IPS DF 4.7 (cell line): ENCODE measurements around the gene STRN4.

Source experiments
- DNase-seq: peaks from one replicate; pipeline ENCODE4 v3.0.0-alpha.2; 2013; ENCODE audit warnings: low spot score; ENCODE audit errors: extremely low read depth

The STRN4 gene

DNA sequence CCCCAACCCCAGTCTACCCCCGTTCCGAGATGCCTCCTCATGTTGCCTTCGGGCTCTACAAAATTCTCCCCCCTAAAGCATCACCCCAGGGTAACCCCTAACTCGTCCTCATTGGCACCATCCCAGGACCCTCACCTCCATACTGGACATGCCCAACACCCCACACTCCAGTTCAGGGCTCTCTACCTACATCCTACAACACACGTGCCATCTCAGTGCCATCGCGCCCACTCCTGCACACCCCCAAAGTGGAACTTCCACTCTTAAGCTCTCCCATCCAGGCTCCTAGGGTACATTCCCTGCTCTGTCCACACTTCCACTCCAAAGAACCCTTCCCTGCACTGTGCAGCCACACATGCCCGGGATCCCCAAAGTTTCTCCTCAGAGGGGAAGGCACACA, 1.2 kb downstream of the STRN4 start:
- no peak for DNase-seq

DNA sequence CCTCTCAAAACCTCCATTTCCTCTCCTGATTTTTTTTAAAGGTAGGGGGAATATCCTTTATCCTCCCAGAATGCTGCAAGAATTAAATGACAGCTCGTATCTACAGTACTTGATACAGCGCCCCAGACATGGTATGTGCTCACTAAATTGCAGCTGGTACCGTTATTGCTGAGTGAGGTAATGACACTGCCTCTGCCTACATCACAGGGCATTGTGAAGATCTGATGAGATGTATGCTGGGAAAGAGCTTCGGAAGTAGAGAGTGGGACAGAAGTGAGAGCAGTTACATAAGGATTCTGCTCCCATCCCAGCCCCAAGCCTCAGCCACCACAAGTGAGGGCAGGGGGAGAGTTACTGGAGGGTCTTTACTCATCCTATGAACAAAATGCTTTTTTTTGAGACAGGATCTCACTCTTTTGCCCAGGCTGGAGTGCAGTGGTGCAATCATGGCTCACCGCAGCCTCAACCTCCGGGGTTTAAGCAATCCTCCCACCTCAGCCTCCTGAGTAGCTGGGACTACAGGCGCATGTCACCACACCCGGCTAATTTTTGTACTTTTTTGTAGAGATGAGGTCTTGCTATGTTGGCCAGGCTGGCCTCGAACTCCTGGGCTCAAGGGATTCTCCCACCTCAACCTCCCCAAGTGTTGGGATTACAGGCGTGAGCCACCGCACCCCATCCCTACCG, 2.1 kb downstream of the STRN4 start:
- DNase-seq = no peak

DNA sequence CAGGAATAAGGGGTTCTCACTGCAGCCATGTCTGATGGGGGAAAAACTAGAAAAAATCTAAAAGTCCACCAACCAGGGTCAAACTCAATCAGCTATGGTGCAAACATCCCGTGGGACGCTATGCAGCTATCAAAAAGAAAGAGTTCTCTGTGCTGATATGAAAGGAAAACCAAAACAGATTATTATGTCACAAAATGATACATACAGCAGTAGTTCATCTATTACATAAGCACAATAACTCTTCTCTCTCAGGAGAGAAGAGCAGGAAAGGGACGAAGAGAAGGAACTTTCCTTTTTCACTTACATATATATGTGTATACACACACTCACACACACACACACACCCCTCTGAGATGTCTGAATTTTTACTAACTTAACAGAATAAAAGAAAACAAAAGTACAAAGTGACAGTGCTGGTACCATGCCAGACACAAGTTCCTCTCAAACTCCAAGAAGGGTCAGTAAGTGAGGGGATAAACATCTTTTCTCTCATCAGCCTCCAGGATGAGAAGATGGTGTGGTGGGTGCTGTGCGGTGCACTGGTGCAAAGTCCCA, 3.2 kb downstream of the STRN4 start:
- no peak for DNase-seq

DNA sequence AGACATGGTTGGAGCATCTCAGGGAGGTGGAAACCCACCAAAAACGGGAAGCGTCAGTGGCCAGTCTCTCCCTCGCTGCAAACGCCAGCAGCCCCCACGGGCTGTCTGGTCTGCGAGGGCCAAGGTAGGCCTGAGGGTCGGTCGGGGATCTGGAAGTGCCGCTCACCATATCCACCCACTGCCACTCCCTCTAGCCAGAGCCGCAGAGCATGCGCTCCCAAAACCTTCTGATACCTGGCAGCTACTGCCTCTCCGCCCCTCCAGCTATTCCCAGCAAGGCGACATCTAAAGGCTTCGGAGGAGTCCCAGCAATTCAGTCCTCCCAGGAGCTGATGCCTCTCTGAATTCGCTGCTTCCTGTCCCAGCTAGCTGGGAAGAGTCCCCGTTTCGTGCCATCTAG, 4.8 kb downstream of the STRN4 start:
- DNase-seq = no peak

DNA sequence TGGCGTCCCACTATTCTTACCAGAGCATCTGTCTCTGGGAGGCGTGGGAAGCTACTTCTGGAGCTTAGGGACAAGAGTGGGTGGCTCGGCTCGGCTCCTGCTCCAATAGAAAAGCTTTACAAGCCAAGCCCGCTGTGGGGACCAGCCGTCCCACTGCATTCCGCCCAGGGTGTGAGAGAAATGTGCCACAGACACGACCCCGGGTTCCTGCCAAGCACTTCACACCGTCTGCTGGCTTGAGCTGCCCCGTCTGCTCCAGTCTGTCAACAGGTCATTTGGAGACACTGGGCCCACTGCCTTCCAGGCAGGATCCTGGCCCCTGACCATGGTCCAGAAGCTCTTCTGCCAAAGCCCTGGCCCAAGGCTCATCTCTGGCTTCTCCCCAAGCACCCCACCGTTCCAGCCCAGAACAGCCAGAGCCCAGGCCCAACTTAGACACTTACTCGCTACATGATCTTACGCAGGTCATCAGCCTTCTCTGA, 6.9 kb downstream of the STRN4 start:
- no peak for DNase-seq

DNA sequence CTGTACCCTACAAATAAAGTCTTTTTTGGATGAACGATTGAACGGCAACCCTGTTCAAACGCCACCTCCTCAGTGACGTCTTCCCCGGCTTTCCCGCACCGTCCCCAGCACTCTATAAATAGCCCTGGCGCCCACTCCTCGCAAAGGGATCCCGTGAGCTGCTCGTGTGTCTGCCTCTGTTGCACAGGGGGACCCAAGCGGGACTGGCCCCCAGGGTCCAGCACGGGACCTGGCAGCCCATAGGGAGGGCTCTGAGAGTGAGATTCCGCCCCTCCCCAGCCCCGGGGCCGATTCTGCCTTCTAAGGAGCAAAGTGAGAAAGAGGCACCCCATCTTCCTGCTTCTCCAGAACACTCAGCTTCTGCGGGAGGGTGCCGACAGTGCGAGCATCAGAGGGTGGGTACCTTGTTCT, 8.5 kb downstream of the STRN4 start:
- DNase-seq = no peak

DNA sequence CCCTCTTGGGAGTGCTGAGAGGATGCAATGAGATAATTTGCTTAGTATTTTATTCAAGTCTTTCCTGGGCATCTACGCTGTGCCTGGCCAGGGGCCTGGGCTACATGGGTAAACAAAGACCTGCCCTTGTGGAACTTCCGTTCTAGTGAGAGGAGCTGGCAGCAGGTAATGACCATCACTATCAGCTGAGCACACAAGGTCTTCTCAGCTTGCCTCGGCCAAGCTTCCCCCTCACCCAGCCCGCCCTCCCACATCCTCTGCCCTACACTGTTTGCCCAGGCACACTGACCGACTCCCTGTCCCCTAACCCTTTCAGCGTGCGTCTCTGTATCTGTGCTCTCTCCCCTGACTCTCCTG, 9.0 kb downstream of the STRN4 start:
- DNase-seq = no peak

DNA sequence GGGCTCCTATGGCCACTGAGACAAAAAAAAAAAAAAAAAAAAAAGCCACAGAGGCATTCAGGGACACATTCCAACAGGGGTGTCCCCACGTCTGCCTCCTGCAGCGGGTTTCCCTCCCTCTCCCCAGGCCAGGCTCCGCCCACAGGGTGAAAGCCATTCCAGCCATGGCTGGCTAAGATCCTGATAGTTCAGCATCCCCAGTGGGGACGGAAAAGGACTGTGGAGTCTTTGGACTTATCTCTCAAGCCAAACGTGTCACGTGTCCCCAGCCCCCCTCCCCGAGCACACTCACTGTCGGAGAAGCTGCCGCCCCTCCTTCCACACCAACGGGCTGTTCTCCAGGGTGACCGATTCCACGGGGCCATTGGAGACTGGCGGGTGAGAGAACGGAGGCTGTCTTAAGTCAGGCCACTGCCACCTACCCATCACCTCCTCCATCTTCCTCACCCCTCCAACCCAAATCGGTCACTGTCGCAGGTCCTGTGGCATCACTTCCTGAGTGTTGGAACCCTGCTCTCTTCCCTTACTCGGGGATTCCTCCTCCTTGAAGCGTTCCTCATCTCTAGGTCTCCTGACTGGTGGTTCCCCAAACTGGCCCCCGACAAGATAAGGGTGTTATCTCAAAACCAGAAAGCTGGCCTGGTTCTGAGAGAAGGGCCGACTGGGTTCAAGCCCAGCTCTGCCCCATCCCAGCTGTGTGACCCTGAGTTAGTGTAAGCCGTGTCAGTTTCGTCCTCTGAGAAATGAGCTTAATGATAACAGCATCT, 9.5 kb downstream of the STRN4 start:
- no peak for DNase-seq

DNA sequence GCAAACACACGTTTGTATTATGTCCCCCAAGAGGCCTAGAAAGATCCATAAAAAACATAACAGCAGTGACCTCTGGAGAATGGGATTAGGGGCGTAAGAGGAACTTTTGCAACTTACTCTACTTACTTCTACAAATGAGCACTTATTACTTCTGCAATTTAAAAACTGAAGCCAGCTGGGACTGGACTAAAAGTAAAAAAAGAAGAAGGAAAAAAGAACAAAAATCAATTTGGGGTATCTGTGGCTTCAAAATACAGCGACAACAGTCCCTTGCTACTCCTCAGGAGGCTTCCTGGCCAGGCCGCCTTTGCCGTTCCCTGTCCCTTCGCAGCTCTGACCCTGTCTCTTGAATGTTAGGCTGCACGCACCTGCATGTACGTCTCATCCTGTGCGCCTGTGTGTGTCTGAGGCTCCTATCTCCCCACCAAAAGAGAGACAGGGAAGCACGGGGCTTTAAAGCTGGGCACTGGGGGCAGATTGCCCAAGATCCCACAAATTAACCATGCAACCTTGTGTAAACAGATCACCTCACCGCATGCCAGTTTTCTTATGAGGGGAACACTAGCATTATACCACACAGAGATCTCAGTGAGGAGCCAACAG, 12.5 kb downstream of the STRN4 start:
- no peak for DNase-seq

DNA sequence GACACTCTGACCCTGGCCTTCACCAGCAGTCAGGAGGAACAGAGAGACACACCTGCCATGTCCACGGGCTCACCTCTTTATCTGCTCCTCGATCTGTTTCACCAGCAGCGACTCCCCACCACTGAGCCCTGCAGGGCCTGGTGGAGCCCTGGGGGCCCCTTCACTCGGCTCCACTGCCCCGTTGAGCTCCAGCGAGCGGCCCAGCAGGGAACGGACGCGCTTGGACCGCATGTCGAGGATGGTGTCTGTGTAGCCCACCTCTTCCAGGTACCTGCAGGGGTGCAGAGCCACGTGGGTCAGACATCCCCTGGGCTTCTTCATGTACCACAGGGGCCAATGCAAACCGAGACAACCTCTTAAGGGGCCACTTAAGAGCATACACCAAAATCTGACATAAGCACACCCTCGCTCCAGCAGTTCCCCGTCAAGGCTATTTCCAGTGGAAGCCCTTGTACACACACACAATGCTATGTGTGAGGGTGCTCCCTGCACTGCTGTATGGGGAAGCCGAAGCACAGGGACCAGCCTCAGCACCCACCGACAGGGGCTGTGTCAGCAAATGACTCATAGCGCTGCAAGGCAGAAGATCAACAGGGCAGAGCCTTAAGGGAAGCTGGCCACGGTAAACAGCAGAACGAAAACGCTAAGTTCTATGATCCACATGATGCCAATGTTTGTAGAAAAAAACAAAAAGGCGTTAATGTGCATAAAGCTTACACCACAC, 13.1 kb downstream of the STRN4 start:
- DNase-seq = no peak

DNA sequence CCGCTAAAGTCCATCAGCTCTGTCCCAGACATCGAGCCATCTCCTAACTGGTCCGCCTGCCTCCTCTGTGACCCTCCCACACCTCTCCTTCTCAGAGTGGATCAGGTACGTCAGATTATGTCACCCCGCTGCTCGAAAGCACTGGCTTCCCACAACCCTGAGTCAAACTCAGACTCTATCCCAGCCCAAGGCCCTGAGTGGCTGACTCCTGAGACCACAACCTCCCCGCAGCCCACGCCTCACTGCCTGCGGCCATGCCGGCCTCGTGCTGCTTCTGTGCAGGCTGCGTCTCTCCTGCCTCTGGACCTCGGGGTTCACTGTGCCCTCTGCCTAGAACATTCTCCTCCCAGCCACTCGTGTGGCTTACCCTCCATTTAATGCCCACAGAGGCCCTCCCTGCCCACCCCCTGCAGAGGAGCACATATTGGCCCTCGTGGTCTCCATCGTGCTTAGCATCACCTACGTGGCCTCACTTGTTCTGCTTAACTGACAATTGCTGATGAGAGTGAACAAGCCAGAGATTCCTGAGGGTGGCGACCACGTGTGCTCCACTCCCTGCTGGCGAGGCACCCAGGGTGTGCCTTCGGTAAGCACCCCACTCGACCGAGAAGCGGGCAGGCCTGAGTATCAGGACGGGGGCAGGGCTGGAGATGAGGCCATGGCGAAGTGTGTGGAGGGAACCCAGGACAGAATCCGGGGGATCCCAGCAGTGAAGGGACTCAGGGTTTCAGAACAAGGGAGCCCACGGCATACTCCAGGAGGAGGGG, 13.9 kb downstream of the STRN4 start:
- DNase-seq = no peak

DNA sequence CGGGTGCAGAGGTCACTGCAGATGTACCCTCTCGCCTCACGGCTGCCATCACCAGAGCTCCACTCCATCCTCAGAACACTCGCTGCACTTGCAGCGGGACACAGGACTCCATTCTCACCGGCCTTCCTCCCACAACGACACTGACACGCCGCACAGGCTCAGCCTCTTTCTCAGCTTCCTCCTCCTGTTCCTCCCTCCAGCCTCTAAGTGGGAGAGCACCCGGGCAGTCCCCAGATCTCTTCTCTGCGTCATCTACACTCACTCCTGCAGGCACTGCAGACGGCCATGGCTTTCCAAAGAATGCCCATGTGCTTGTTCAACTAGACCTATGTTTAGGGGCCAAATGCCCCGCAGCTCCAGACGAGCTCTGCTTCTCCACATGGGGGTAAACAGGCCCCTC, 14.7 kb downstream of the STRN4 start:
- DNase-seq = no peak

DNA sequence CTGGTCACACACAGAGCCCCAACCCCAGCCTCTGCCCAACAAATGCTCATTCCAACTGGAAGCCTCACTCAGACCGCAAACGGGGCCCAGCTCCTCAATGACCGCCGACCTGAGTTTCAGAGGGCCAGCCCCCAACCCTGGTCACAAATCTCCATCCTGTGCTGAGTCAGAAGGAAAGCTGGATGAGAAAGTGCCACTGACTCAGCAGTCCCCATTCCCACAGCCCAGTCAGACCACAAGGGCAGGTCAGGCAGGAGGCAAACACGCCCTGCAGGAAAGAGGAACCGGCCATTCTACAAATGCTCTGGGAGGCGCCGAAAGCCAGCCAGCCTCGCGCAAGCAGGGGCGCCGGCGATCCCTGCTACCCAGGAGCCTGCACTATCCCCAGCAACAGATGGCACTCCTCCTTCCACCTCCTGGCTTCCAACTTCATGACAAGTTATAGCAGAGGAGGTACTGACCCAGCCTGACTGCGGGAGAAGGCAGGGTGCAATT, 15.2 kb downstream of the STRN4 start:
- no peak for DNase-seq

DNA sequence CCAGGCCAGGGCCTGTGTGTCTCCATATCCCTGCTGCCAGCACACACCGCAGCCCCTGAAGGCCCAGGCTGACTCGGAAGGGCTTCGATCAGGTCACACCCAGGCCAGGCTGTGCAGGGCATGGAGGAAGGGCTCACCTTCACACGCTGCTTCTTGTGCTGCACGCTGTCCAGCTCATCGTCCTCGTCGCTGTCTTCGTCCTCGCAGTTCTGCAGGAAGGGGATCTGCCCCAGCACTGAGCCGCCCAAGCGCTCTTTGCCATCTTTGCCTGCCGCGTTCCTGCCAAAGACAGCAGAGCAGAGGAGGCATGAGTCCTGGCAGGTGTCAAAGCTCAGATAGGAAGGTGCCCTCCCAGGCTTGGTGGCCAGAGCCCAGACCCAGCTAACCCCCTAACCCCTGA, 15.7 kb downstream of the STRN4 start:
- DNase-seq = no peak

DNA sequence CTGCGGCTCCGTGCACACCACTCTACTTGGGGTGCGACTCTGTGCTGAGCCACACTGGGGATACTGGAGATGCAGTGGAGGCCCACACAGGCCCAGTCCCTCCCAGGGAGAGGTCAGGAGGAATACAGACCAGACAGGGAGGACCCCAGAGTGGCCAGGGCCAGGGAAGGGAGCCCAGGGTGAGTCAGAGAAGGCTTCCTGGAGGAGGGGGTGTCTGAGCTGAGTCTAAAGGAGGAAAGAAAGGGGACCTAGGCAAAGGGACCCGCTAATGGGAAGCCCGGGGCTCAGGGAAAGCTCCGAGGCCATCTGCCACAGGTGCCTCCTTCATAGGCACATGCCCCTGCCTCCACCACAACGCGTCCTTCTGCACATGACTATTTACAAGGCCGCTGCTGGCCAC, 16.1 kb downstream of the STRN4 start:
- DNase-seq = no peak

DNA sequence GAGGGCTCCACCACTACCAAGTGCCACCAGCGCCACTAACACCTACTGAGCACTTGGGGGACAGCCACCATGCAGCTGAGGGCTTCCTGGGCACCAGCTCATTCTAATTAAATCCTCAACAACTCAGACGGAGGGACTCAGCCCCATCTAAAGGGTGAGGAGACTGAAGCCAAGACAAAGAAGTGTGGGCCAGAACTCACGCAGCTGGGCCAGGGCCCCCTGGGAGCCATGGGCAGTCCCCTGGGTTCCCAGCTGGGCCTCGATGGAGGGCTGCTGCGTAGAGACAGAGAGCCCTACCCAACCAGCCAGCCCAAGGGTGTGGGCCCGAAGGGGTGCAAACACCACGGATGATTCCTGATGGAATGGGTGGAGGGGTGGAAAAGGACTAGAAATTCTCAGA, 16.6 kb downstream of the STRN4 start:
- DNase-seq = no peak

DNA sequence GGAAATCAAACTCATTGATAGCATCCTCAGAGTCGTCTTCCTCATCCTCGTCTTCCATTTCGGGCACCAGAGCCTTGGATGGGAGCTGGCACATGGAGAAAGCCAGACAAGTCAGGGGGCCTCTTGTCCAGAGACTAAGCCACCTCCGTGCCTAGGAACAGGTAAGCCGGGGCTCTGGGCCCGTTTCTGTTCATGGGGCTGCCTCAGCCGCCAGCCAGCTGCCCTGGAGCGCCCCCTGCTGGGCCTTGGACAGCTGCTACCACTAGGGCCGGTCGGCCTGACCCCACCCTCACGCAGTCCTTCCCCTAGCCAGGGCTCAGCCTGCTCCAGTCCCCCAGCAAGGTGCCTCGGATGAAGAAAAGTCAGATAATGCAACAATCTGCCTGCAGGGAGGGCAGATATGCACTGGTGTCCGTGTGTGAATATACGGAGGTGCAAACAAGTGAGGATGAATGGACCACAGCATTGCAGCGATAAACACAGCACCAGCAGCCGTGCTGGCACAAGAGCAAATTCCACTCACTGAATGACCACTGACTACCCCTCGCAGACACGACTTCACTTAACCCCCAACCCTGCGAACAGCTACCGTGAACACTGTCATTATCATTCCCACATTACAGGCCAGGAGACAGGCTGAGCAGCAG, 17.4 kb downstream of the STRN4 start:
- DNase-seq = no peak

DNA sequence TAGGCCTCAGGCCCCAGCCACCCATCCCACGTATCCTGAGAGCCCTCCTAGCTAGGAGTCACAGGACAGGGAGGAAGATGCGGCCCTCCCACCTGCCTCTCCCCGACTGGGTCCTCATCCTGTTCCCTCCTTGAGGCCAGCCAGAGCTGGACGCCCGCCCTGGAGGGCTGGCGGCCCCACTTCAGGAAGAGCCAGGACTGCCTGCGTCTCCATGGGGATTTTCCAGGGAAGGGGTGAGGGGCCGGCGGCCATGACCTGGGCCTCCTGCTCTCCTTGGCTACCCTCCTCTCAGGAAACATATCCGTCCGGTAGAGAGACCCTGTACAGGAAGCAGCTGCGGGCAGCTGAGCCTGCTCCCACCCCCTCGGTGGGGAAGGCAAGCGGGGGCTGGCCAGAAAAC, 18.0 kb downstream of the STRN4 start:
- DNase-seq = no peak

DNA sequence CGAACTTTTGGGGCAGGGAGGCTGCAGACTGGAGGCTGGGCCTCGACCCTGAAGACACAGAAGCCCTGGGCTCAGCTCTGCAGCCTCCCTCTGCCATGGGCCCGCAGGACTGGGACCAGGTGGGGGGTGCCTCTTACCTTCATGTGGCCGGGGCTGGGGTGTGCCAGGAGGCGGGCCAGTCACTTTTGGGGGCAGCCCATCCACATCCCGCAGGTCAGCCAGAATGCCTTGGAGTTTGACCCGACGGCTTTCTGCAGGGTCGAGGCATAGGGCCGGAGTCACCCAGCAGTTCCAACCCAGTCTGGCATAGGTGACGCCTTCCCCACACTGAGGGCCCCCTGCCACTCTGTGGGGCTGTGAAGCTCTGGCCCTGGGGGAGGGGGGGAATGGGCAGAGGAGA, 18.5 kb downstream of the STRN4 start:
- DNase-seq = no peak

DNA sequence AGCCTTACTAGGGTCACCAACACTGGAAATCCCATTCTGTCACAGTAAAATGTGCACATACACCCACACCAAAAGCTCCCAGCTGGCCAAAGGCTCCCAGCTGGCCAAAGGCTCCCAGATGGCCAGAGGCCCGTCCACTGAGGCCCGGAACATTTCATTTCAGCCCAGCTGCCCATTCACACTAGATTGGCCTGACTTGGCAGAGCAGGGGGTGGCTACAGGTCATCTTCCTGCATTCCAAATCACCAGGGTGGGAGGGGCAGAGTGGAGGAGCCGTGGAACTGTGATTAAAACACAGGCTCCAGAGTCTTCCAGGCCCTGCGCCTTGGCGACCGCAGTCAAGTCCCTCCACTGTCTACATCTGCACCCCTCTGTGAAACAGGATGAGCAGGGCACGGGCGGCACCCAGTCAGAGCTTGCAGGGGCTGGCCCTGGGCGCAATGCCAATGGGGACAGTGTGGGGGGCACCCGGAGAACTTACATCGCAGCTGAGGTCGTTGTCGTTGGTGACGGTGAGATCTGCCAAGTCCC, 19.2 kb downstream of the STRN4 start:
- no peak for DNase-seq
